ENCODE data around the gene KCNT2. TPM values are rescaled to one million over a fixed set of nuclear protein-coding genes. Genes with fewer than 3 reads are reported as not detected.

KCNT2 gene
- polyA plus RNA-seq (2011; rRNA removed) (1.7 and 1.8 TPM in 2 replicates), polyA plus RNA-seq (2017; fragmentation: RNase III; extraction: RNeasy Plus Mini Kit Qiagen cat#74134 plus additional on column Dnase treatment) (0.05 to 0.15 TPM (median 0.14 TPM) in 3 replicates), polyA minus RNA-seq (2011; rRNA and poly(A)+ RNA removed) (4.8 and 5.8 TPM in 2 replicates)
- polyA plus RNA-seq (2012; cell fraction: cytosol; rRNA removed), result 0.01 and 0.03 TPM in 2 replicates
- 0.05 and 0.11 TPM in 2 replicates for polyA plus RNA-seq (2012; cell fraction: nucleus; rRNA removed)

GRCh38 chr1:196608390-196609369 is at the start of gene KCNT2:
TSS of gene KCNT2 (minus strand) at chr1:196608440. CDS start at chr1:196608309, 131 bp downstream.
- WGBS (ENCODE audit: missing lambda C conversion rate), result 11% methylated on average over 33 of the region's 43 CpGs
- no peaks in the 10 kb centered on the region for H3K9me3 ChIP-seq
- H3K27ac ChIP-seq, result peak within 1 kb of the TSS; percentile 64 to 78
- peak within 1 kb of the TSS; percentile 86 for H3K4me2 ChIP-seq
- peak within 1 kb of the TSS; percentile 69 for H3K4me3 ChIP-seq
- CTCF ChIA-PET, result interaction anchor here (0.7 kb wide), 1 partner anchor 8 kb away, joined by 4 read pairs; no protein-coding TSS in a partner anchor
- POLR2A ChIA-PET, result no interaction called here
- peak; percentile 89 to 93 for ATAC-seq
- no peak for FAIRE-seq
- DNase-seq (ENCODE audit: low read depth in 1 of 2, low spot score in 1 of 2), result peak; percentile 21 to 59
- TF ChIP-seq EHF (CRISPR knock-in tag; IDR thresholded peaks at IDR 0.05) (no peak), FOSB (CRISPR knock-in tag; IDR thresholded peaks at IDR 0.05) (no peak), BCL3 (IDR thresholded peaks at IDR 0.05) (no peak), HDAC2 (IDR thresholded peaks at IDR 0.05) (no peak), KDM1A (IDR thresholded peaks at IDR 0.05; ENCODE audit: low read depth) (0 out of 2 replicates have a peak, but pooled peaks have one; percentile 4), PHF8 (IDR thresholded peaks at IDR 0.05; ENCODE audit: borderline replicate concordance, low read depth) (0 out of 2 replicates have a peak, but pooled peaks have one; percentile 47), JUN (IDR thresholded peaks at IDR 0.05) (no peak), SREBF2 (IDR thresholded peaks at IDR 0.05) (no peak), SMC3 (IDR thresholded peaks at IDR 0.05) (peak; percentile 17; the same call in 1 of the 3 replicates), RAD21 (conservative IDR thresholded peaks at IDR 0.05 in 1 of 2, IDR thresholded peaks at IDR 0.05 in 1 of 2) (0 out of 5 replicates have a peak, but pooled peaks have one; percentile 7 to 12), RNF2 (IDR thresholded peaks at IDR 0.05; ENCODE audit: borderline replicate concordance, low read depth) (no peak), EP300 (IDR thresholded peaks at IDR 0.05) (no peak), NR3C1 (IDR thresholded peaks at IDR 0.05) (no peak), FOXS1 (CRISPR knock-in tag; IDR thresholded peaks at IDR 0.05) (no peak), MYC (IDR thresholded peaks at IDR 0.05; ENCODE audit: borderline replicate concordance, low read length) (no peak), RARB (CRISPR knock-in tag; IDR thresholded peaks at IDR 0.05) (no peak)
- TF ChIP-seq, protein P1, sequence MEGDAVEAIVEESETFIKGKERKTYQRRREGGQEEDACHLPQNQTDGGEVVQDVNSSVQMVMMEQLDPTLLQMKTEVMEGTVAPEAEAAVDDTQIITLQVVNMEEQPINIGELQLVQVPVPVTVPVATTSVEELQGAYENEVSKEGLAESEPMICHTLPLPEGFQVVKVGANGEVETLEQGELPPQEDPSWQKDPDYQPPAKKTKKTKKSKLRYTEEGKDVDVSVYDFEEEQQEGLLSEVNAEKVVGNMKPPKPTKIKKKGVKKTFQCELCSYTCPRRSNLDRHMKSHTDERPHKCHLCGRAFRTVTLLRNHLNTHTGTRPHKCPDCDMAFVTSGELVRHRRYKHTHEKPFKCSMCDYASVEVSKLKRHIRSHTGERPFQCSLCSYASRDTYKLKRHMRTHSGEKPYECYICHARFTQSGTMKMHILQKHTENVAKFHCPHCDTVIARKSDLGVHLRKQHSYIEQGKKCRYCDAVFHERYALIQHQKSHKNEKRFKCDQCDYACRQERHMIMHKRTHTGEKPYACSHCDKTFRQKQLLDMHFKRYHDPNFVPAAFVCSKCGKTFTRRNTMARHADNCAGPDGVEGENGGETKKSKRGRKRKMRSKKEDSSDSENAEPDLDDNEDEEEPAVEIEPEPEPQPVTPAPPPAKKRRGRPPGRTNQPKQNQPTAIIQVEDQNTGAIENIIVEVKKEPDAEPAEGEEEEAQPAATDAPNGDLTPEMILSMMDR (IDR thresholded peaks at IDR 0.05), result peak; percentile 14; the same call in 1 of the 3 replicates
- H3K4me1 ChIP-seq, result 0 out of 3 replicates have a peak, but pooled peaks cover 3% of the 10 kb centered on the region

DNA sequence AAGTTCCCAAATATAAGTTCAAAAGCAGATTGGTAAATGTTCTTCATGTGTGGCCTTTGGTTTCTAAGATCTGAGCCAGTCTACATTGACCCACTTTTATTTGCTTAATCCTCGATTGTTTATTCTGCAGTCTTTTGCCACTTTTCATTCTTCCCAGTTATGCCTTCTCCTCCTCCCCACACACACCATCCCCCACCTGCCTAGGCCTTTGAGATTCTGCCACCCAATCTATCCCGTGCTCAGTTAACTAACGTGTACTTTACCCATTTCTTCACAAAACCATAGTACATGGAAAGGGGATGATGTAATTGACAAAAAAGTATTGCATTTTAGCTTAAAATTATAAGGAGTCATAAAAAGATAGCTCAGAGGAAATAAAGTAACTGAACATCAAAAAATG is 47.3 kb upstream of the KCNT2 start:
- peak overlapping the region; percentile 59 for H3K4me2 ChIP-seq
- TF ChIP-seq SREBF2 (IDR thresholded peaks at IDR 0.05), result no peak
- TF ChIP-seq PHF8 (IDR thresholded peaks at IDR 0.05; ENCODE audit: borderline replicate concordance, low read depth), result no peak
- no peak for TF ChIP-seq REST (IDR thresholded peaks at IDR 0.05)
- no peak for TF ChIP-seq ZSCAN20 (CRISPR knock-in tag; IDR thresholded peaks at IDR 0.05)
- no peak for TF ChIP-seq KDM5A (IDR thresholded peaks at IDR 0.05)
- TF ChIP-seq CHD2 (IDR thresholded peaks at IDR 0.05; ENCODE audit: low read length, partially characterized antibody), result no peak
- TF ChIP-seq, protein P1 (IDR thresholded peaks at IDR 0.05), result no peak
- no peak for TF ChIP-seq EHF (CRISPR knock-in tag; IDR thresholded peaks at IDR 0.05)
- no peak for TF ChIP-seq CEBPB (IDR thresholded peaks at IDR 0.05)
- no peak for TF ChIP-seq JUN (IDR thresholded peaks at IDR 0.05)
- no peak for TF ChIP-seq POLR2AphosphoS2 (conservative IDR thresholded peaks at IDR 0.05; ENCODE audit: low read length)
- TF ChIP-seq RAD21 (conservative IDR thresholded peaks at IDR 0.05 in 1 of 2, IDR thresholded peaks at IDR 0.05 in 1 of 2), result no peak
- no peak for TF ChIP-seq FOSL2 (IDR thresholded peaks at IDR 0.05)
- no peak for TF ChIP-seq FOSL2 (CRISPR knock-in tag; IDR thresholded peaks at IDR 0.05)
- no peak overlapping the region for H3K4me3 ChIP-seq
- POLR2A ChIA-PET, result no interaction called here
- DNase-seq (ENCODE audit: low read depth in 1 of 2, low spot score in 1 of 2) (peak in 1 of 2 experiments; percentile 25), ATAC-seq (no peak), FAIRE-seq (no peak)
- 32% methylated on average over 3 of the region's 3 CpGs for WGBS (ENCODE audit: missing lambda C conversion rate)
- no peaks in the 10 kb centered on the region for H3K9me3 ChIP-seq
- CTCF ChIA-PET, result no interaction called here
- H3K4me1 ChIP-seq, result peaks cover 3% of the 10 kb centered on the region; the same call in 1 of the 3 replicates
- no peak overlapping the region for H3K27ac ChIP-seq

All from A549 (cell line).